GM20431 (cell line): ENCODE data around the gene UNC5B.

ENCODE experiments used
- in situ Hi-C: fragments of 300-500 bp; cut with MseI, MboI; formaldehyde crosslinking; loops from one replicate; pipeline ENCODE4 v1.15.0; 2020; ENCODE audit warnings: low sequenced_read_pairs; ENCODE audit not compliant: unreplicated experiment

UNC5B gene

GRCh38 chr10:71325267-71325666, 112.9 kb downstream of the UNC5B start:
- in situ Hi-C loops: no loop called here

GRCh38 chr10:71326464-71326881, 114.1 kb downstream of the UNC5B start:
- in situ Hi-C loops: no loop called here

GRCh38 chr10:71330789-71331404, 118.5 kb downstream of the UNC5B start:
- in situ Hi-C loops: no loop called here

GRCh38 chr10:71331736-71332135, 119.4 kb downstream of the UNC5B start:
- in situ Hi-C loops: no loop called here

- in situ Hi-C loops: no loop called here
These were observed 120.1 kb downstream of the UNC5B start for GRCh38 chr10:71332466-71332865.

- in situ Hi-C loops: no loop called here
These were observed 120.9 kb downstream of the UNC5B start for GRCh38 chr10:71333129-71333887.

GRCh38 chr10:71334221-71334791, 121.9 kb downstream of the UNC5B start:
- in situ Hi-C loops: no loop called here

GRCh38 chr10:71335173-71335708, 122.9 kb downstream of the UNC5B start:
- in situ Hi-C loops: no loop called here

GRCh38 chr10:71336632-71337031, 124.3 kb downstream of the UNC5B start:
- in situ Hi-C loops: no loop called here

- in situ Hi-C loops: no loop called here
These were observed 124.9 kb downstream of the UNC5B start for GRCh38 chr10:71337219-71337701.

GRCh38 chr10:71338728-71339495, 126.5 kb downstream of the UNC5B start:
- in situ Hi-C loops: no loop called here

GRCh38 chr10:71339796-71340589, 127.6 kb downstream of the UNC5B start:
- in situ Hi-C loops: no loop called here

- in situ Hi-C loops: no loop called here
These were observed 130.4 kb downstream of the UNC5B start for GRCh38 chr10:71342573-71343391.

- in situ Hi-C loops: no loop called here
These were observed 131.0 kb downstream of the UNC5B start for GRCh38 chr10:71343392-71343773.

- in situ Hi-C loops: no loop called here
These were observed 132.0 kb downstream of the UNC5B start for GRCh38 chr10:71344154-71344925.

- in situ Hi-C loops: no loop called here
These were observed 132.7 kb downstream of the UNC5B start for GRCh38 chr10:71344993-71345480.

- in situ Hi-C loops: no loop called here
These were observed 133.3 kb downstream of the UNC5B start for GRCh38 chr10:71345694-71346093.

- in situ Hi-C loops: no loop called here
These were observed 134.4 kb downstream of the UNC5B start for GRCh38 chr10:71346731-71347130.
